ENCODE measurements around the gene WWC2.
A peak's percentile ranks its signal among the peaks of the same experiment; 100 is the strongest.

The WWC2 gene

GRCh38 chr4:183349673-183350072, 250.6 kb downstream of the WWC2 start:
- H3K27ac ChIP-seq, result no peak overlapping the region
- ChIA-PET CTCF (no interaction called here), POLR2A (ENCODE audit: low non-redundant PET) (no interaction called here)
- peak; percentile 68 for DNase-seq (ENCODE audit: low spot score)
- TF ChIP-seq, protein P1, sequence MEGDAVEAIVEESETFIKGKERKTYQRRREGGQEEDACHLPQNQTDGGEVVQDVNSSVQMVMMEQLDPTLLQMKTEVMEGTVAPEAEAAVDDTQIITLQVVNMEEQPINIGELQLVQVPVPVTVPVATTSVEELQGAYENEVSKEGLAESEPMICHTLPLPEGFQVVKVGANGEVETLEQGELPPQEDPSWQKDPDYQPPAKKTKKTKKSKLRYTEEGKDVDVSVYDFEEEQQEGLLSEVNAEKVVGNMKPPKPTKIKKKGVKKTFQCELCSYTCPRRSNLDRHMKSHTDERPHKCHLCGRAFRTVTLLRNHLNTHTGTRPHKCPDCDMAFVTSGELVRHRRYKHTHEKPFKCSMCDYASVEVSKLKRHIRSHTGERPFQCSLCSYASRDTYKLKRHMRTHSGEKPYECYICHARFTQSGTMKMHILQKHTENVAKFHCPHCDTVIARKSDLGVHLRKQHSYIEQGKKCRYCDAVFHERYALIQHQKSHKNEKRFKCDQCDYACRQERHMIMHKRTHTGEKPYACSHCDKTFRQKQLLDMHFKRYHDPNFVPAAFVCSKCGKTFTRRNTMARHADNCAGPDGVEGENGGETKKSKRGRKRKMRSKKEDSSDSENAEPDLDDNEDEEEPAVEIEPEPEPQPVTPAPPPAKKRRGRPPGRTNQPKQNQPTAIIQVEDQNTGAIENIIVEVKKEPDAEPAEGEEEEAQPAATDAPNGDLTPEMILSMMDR (conservative IDR thresholded peaks at IDR 0.05; ENCODE audit: low read depth), result no peak

- TF ChIP-seq, protein P1 (conservative IDR thresholded peaks at IDR 0.05; ENCODE audit: low read depth), result no peak
- CTCF ChIA-PET, result interaction anchor here (0.6 to 0.7 kb wide), 2 partner anchors 57 to 412 kb away, joined by 3 read pairs; no protein-coding TSS in a partner anchor
- H3K27ac ChIP-seq, result no peak overlapping the region
- POLR2A ChIA-PET (ENCODE audit: low non-redundant PET), result no interaction called here
- DNase-seq (ENCODE audit: low spot score), result no peak
Observed at GRCh38 chr4:183350317-183351071, 251.4 kb downstream of the WWC2 start.

GRCh38 chr4:183352546-183352945, 253.5 kb downstream of the WWC2 start:
- CTCF ChIA-PET, result no interaction called here
- POLR2A ChIA-PET (ENCODE audit: low non-redundant PET), result no interaction called here
- H3K27ac ChIP-seq, result no peak overlapping the region
- no peak for DNase-seq (ENCODE audit: low spot score)
- TF ChIP-seq, protein P1 (conservative IDR thresholded peaks at IDR 0.05; ENCODE audit: low read depth), result no peak

DNA sequence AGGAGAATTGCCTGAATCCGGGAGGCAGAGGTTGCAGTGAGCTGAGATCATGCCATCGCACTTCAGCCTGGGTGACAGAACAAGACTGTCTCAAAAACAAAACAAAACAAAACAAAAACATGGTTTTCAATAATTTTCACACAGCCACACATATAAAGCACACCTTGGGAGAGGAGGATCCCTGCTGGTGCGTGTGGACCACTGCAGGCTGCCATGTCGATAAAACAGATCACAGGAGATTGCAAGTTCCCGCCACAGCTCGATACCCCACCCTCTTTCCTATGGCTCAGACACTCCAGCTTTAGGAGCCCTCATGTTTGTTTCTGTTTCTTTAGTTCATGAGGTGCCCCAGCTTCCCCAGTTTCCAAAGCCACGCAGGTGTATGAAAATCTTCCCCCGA, 254.5 kb downstream of the WWC2 start:
- TF ChIP-seq, protein P1 (conservative IDR thresholded peaks at IDR 0.05; ENCODE audit: low read depth), result no peak
- ChIA-PET POLR2A (ENCODE audit: low non-redundant PET) (no interaction called here), CTCF (no interaction called here)
- H3K27ac ChIP-seq, result no peak overlapping the region
- no peak for DNase-seq (ENCODE audit: low spot score)

DNA sequence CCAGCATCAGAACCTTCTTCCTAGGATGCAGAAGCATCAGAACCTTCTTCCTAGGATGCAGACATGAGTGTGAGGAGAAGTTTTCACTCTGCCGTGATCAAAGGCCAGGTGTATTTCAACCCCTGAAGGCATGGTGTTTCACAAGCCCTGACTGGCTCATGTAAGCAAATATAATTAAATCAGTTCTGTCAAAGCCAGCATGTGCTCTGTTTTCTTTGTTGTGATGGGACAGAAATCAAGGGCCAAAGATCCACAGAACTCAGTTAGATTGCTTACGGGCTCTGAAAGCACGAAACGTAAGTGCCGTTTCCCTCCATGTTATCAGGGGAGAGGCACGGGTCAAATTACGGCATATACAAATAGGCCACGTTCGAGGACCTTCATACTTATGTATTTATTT, 255.2 kb downstream of the WWC2 start:
- no peak overlapping the region for H3K27ac ChIP-seq
- ChIA-PET CTCF (no interaction called here), POLR2A (ENCODE audit: low non-redundant PET) (no interaction called here)
- TF ChIP-seq, protein P1 (conservative IDR thresholded peaks at IDR 0.05; ENCODE audit: low read depth), result no peak
- DNase-seq (ENCODE audit: low spot score), result peak; percentile 41

GRCh38 chr4:183355405-183355804, 256.3 kb downstream of the WWC2 start:
- POLR2A ChIA-PET (ENCODE audit: low non-redundant PET), result no interaction called here
- peak; percentile 47 for DNase-seq (ENCODE audit: low spot score)
- H3K27ac ChIP-seq, result no peak overlapping the region
- TF ChIP-seq, protein P1 (conservative IDR thresholded peaks at IDR 0.05; ENCODE audit: low read depth), result no peak
- CTCF ChIA-PET, result interaction anchor here (0.6 to 0.7 kb wide), 3 partner anchors 11 to 368 kb away, joined by 3 to 6 read pairs (median 3); no protein-coding TSS in a partner anchor
